NB4 (cell line): Measurements from ENCODE around the gene B4GALT3.
A peak's percentile ranks its signal among the peaks of the same experiment; 100 is the strongest.

Experiments used
- DNase-seq: peaks from one replicate; pipeline ENCODE4 v3.0.0; 2010; ENCODE audit warnings: low read depth
- H3K4me3 ChIP-seq: one replicate; pipeline ENCODE4 v1.5.1; 2011; ENCODE audit warnings: mild to moderate bottlenecking, low read depth, low read length, moderate library complexity
- CTCF ChIP-seq: IDR thresholded peaks from one replicate; pipeline ENCODE4 v1.5.1; 2012; ENCODE audit warnings: low read depth, low read length
- MAX ChIP-seq: IDR thresholded peaks from 2 replicates; pipeline ENCODE4 v1.6.1; 2011; ENCODE audit warnings: low read depth, low read length
- MYC ChIP-seq: IDR thresholded peaks from 2 replicates; pipeline ENCODE4 v1.6.1; 2011; ENCODE audit warnings: low read depth, low read length
- POLR2A ChIP-seq: IDR thresholded peaks from 2 replicates; pipeline ENCODE4 v1.6.1; 2011; ENCODE audit warnings: mild to moderate bottlenecking; ENCODE audit not compliant: insufficient read length; ENCODE audit errors: extremely low read depth

B4GALT3 gene

GRCh38 chr1:161207173-161207572 lies 29.9 kb upstream of the B4GALT3 start:
- no peak for DNase-seq
- H3K4me3 ChIP-seq = no peak overlapping the region
- TF ChIP-seq MYC (no peak), POLR2A (no peak), CTCF (no peak), MAX (no peak)

GRCh38 chr1:161206411-161207140 lies 29.3 kb upstream of the B4GALT3 start:
- H3K4me3 ChIP-seq = no peak overlapping the region
- no peak for TF ChIP-seq POLR2A
- no peak for TF ChIP-seq MAX
- TF ChIP-seq MYC = no peak
- no peak for TF ChIP-seq CTCF
- DNase-seq = no peak

- peak within 1 kb of the TSS; percentile 86 for H3K4me3 ChIP-seq
- DNase-seq = peak; percentile 99
- TF ChIP-seq MYC (peak; percentile 54), POLR2A (peak; percentile 77), MAX (peak; percentile 63; the same call in 1 of the 2 replicates), CTCF (peak; percentile 34)
Measured at GRCh38 chr1:161201836-161202712, 24.8 kb upstream of the B4GALT3 start, which contains the start of gene NDUFS2. TSS of gene NDUFS2 (plus strand) at chr1:161202367. CDS start at chr1:161202386, 19 bp downstream.

GRCh38 chr1:161200992-161201835 lies 23.9 kb upstream of the B4GALT3 start:
- peak overlapping the region; percentile 86 for H3K4me3 ChIP-seq
- TF ChIP-seq MAX (no peak), POLR2A (peak; percentile 19), CTCF (no peak), MYC (peak; percentile 10; the same call in 1 of the 2 replicates)
- DNase-seq = peak; percentile 83

GRCh38 chr1:161200421-161200991 lies 23.2 kb upstream of the B4GALT3 start:
- TF ChIP-seq MAX = no peak
- TF ChIP-seq POLR2A = no peak
- TF ChIP-seq MYC = no peak
- TF ChIP-seq CTCF = no peak
- DNase-seq = peak; percentile 34
- no peak overlapping the region for H3K4me3 ChIP-seq
